NOMO-1 (cell line): Measurements from ENCODE around the gene DDRGK1.

ENCODE experiments used
- DNase-seq, 2 experiments: peaks; one replicate each; lab custom pipeline; 2025; ENCODE audit not compliant: unreplicated experiment in 2 of 2; lab: John Stamatoyannopoulos, UW

Gene DDRGK1

GRCh38 chr20:3204124-3204794 is at the start of gene DDRGK1:
Gene DDRGK1 (minus strand): TSS chr20:3204682. CDS start chr20:3204627, 55 bp downstream.
- peak; percentile 70 to 74 for DNase-seq

- DNase-seq = no peak
These were observed 47.3 kb upstream of the DDRGK1 start for GRCh38 chr20:3251806-3252205.

- no peak for DNase-seq
These were observed 45.6 kb upstream of the DDRGK1 start for GRCh38 chr20:3250091-3250504.

GRCh38 chr20:3248993-3249347 is 44.5 kb upstream of the DDRGK1 start:
- DNase-seq = no peak

- DNase-seq = no peak
These were observed 43.9 kb upstream of the DDRGK1 start for GRCh38 chr20:3248167-3248992.

GRCh38 chr20:3247638-3248037 is 43.2 kb upstream of the DDRGK1 start:
- DNase-seq = no peak

- DNase-seq = no peak
These were observed 42.2 kb upstream of the DDRGK1 start for GRCh38 chr20:3246682-3247081.

GRCh38 chr20:3245711-3246110 is 41.2 kb upstream of the DDRGK1 start:
- no peak for DNase-seq

GRCh38 chr20:3245156-3245555 is 40.7 kb upstream of the DDRGK1 start:
- no peak for DNase-seq

GRCh38 chr20:3244613-3245012 is 40.1 kb upstream of the DDRGK1 start:
- DNase-seq = no peak

GRCh38 chr20:3243718-3244358 is 39.4 kb upstream of the DDRGK1 start:
- DNase-seq = no peak

GRCh38 chr20:3242172-3242692 is 37.8 kb upstream of the DDRGK1 start:
- no peak for DNase-seq

- no peak for DNase-seq
These were observed 36.4 kb upstream of the DDRGK1 start for GRCh38 chr20:3240776-3241363.

- no peak for DNase-seq
These were observed 35.6 kb upstream of the DDRGK1 start for GRCh38 chr20:3239867-3240775.

- DNase-seq = peak; percentile 59 to 67
These were observed 34.8 kb upstream of the DDRGK1 start, which contains the start of gene SLC4A11 for GRCh38 chr20:3239026-3239866. Gene SLC4A11 (minus strand): TSS chr20:3239190. CDS start chr20:3239137, 53 bp downstream.

GRCh38 chr20:3238616-3239025 is 34.1 kb upstream of the DDRGK1 start:
- peak; percentile 26 to 30 for DNase-seq

GRCh38 chr20:3237958-3238615 is 33.6 kb upstream of the DDRGK1 start:
- no peak for DNase-seq
